HepG2 (cell line): ENCODE measurements around the gene NFATC4. TPM values are rescaled to one million over a fixed set of nuclear protein-coding genes. Genes with fewer than 3 reads are reported as not detected.

Experiments used
- ARNT2 ChIP-seq: sonication (generic); formaldehyde crosslinking; IDR thresholded peaks from 2 replicates; pipeline ENCODE4 v1.8.0; 2022; ENCODE audit warnings: mild to moderate bottlenecking, low read depth, missing genetic modification reagents, moderate library complexity
- BORCS8-MEF2B ChIP-seq: sonication (generic); formaldehyde crosslinking; IDR thresholded peaks from 2 replicates; pipeline ENCODE4 v1.8.0; 2022; ENCODE audit warnings: mild to moderate bottlenecking, missing genetic modification reagents
- FOXA3 ChIP-seq: IDR thresholded peaks from 2 replicates; pipeline ENCODE4 v1.6.1; 2016; ENCODE audit warnings: missing genetic modification reagents, missing compliant biosample characterization
- HMGA1 ChIP-seq: sonication (generic); formaldehyde crosslinking; conservative IDR thresholded peaks from 2 replicates; pipeline ENCODE4 v1.4.0; 2020; ENCODE audit warnings: missing genetic modification reagents
- KMT2B ChIP-seq: IDR thresholded peaks from 2 replicates; pipeline ENCODE4 v1.6.1; 2016; ENCODE audit warnings: missing genetic modification reagents, missing compliant biosample characterization
- MEIS2 ChIP-seq: sonication (generic); formaldehyde crosslinking; IDR thresholded peaks from 2 replicates; pipeline ENCODE4 v1.9.0; 2021; ENCODE audit warnings: mild to moderate bottlenecking, missing genetic modification reagents
- PAX8 ChIP-seq: sonication (generic); formaldehyde crosslinking; IDR thresholded peaks from 2 replicates; pipeline ENCODE4 v1.8.0; 2022; ENCODE audit warnings: mild to moderate bottlenecking, missing genetic modification reagents, borderline replicate concordance
- PCBP1 ChIP-seq: fragments of 200-400 bp; formaldehyde crosslinking; IDR thresholded peaks from 2 replicates; pipeline ENCODE4 v1.6.1; 2017; ENCODE audit warnings: mild to moderate bottlenecking, low read depth, low read length, borderline replicate concordance
- PITX1 ChIP-seq: sonication (generic); formaldehyde crosslinking; IDR thresholded peaks from 2 replicates; pipeline ENCODE4 v1.5.1; 2020; ENCODE audit warnings: mild to moderate bottlenecking, missing genetic modification reagents
- POLR2A ChIP-seq, 2 experiments: IDR thresholded peaks; 2 replicates each; pipeline ENCODE4 v1.6.1; 2011; ENCODE audit warnings: low read depth in 2 of 2, low read length in 2 of 2, mild to moderate bottlenecking in 1 of 2, moderate library complexity in 1 of 2; ENCODE audit not compliant: insufficient read depth in 1 of 2
- RBFOX2 ChIP-seq: fragments of 200-400 bp; formaldehyde crosslinking; IDR thresholded peaks from 2 replicates; pipeline ENCODE4 v1.6.1; 2017; ENCODE audit warnings: low read depth, mild to moderate bottlenecking, low read length
- RXRB ChIP-seq: IDR thresholded peaks from 2 replicates; pipeline ENCODE4 v1.6.1; 2016; ENCODE audit warnings: borderline replicate concordance, missing genetic modification reagents, missing compliant biosample characterization
- SCMH1 ChIP-seq: sonication (generic); formaldehyde crosslinking; IDR thresholded peaks from 2 replicates; pipeline ENCODE4 v1.9.0; 2021; ENCODE audit warnings: missing genetic modification reagents, mild to moderate bottlenecking, borderline replicate concordance
- SRF ChIP-seq: IDR thresholded peaks from 2 replicates; pipeline ENCODE4 v1.6.1; 2011; ENCODE audit warnings: mild to moderate bottlenecking, low read depth, low read length, moderate library complexity
- ZFAT ChIP-seq: sonication (generic); formaldehyde crosslinking; conservative IDR thresholded peaks from 2 replicates; pipeline ENCODE4 v1.8.1; 2023; ENCODE audit warnings: missing genetic modification reagents, inconsistent platforms
- ZNF3 ChIP-seq: IDR thresholded peaks from 2 replicates; pipeline ENCODE4 v1.7.0; 2017; ENCODE audit warnings: inconsistent platforms
- ZNF317 ChIP-seq: sonication (generic); formaldehyde crosslinking; IDR thresholded peaks from 2 replicates; pipeline ENCODE4 v1.5.0; 2020; ENCODE audit warnings: mild to moderate bottlenecking, missing genetic modification reagents
- ZNF510 ChIP-seq: sonication (generic); formaldehyde crosslinking; IDR thresholded peaks from 2 replicates; pipeline ENCODE4 v1.4.0; 2020; ENCODE audit warnings: low read depth, mild to moderate bottlenecking, missing genetic modification reagents
- ZNF720 ChIP-seq: sonication (generic); formaldehyde crosslinking; IDR thresholded peaks from 2 replicates; pipeline ENCODE4 v1.4.0; 2020; ENCODE audit warnings: missing genetic modification reagents
- polyA plus RNA-seq, 8 experiments: library from polyadenylated mRNA; depleted of rRNA in 3 of 8; stranded (reverse) in 7 of 8; unstranded in 1 of 8; fragments of >200 nt; fragmentation: Illumina TruSeq in 4 of 8; extraction: Trizol in 4 of 8; gene quantifications; 2 replicates each; pipeline versions ENCODE4 v1.2.1 to v1.2.3, GENCODE V29; 2011 to 2016; ENCODE audit warnings: low read depth in 4 of 8, missing spikeins in 1 of 8, mixed read lengths in 1 of 8; ENCODE audit not compliant: insufficient read depth in 1 of 8
- total RNA-seq, 5 experiments: library from RNA; depleted of rRNA; stranded (reverse); fragments of >200 nt; fragmentation: Illumina TruSeq; extraction: Trizol; gene quantifications; 2 replicates each; pipeline ENCODE4 v1.2.3, GENCODE V29; 2016; ENCODE audit warnings: low read depth in 1 of 5
- TF ChIP-seq, protein P1 (sequence below): fragments of 450-650 bp; IDR thresholded peaks from 2 replicates; pipeline ENCODE4 v1.6.1; 2017; ENCODE audit warnings: mild to moderate bottlenecking
- TF ChIP-seq, protein P2 (sequence below): sonication (generic); formaldehyde crosslinking; IDR thresholded peaks from 2 replicates; pipeline ENCODE4 v1.4.0; 2020; ENCODE audit warnings: missing genetic modification reagents
- TF ChIP-seq, protein P3 (sequence below): sonication (generic); formaldehyde crosslinking; IDR thresholded peaks from 2 replicates; pipeline ENCODE4 v1.8.1; 2023; ENCODE audit warnings: mild to moderate bottlenecking, missing genetic modification reagents, borderline replicate concordance
- TF ChIP-seq, protein P4 (sequence below): sonication (generic); formaldehyde crosslinking; IDR thresholded peaks from 2 replicates; pipeline ENCODE4 v1.4.0; 2020; ENCODE audit warnings: missing genetic modification reagents
- TF ChIP-seq, protein P5 (sequence below): sonication (generic); IDR thresholded peaks from 2 replicates; pipeline ENCODE4 v1.6.1; 2016; ENCODE audit warnings: low read depth, borderline replicate concordance

The NFATC4 gene
- total and polyA plus RNA-seq, 2 of the 13 experiments (the other 11 are each of a cell fraction or from before 2014, with no cell fraction given): 0.04 to 0.15 TPM

DNA sequence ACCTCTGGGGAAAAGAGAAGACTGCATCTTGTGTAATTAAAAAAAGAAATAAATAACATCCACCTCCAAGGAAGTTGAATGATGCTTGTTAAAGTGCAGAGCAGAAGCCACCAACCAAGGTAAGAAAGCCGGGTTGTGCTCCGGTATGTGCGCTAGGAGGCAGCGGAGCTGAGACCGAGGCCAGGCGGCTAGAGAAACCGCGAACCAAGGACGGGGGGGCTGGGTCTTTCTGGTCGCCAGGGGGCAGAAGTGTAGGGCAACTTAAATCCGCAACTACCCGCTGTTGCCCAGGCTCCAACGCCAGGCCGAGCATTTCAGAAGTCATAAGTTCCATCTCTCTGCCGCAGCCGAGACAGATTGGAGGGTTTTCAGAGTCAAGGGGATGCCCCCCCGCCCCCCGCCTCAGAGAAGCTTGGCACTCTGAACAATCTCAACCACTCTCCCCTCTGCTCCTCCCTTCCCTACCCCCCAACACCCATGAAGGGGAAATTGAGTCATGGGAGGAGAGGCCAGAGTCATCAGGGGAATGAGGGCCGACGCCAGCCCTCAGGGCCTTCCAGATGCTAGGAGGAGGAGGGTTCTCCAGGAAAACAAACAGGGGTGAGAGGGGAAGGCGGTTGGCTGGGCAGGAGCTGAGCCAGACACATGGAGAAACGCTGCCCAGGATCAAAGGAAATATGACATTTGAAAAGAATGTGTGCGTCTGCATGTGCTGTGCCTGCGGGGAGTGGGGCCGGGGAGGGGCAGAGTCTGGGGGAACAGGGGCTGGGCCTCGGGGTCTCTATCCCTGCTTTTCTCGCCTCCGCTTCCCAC is 2.2 kb upstream of the NFATC4 start (continued):
- TF ChIP-seq, protein P1, sequence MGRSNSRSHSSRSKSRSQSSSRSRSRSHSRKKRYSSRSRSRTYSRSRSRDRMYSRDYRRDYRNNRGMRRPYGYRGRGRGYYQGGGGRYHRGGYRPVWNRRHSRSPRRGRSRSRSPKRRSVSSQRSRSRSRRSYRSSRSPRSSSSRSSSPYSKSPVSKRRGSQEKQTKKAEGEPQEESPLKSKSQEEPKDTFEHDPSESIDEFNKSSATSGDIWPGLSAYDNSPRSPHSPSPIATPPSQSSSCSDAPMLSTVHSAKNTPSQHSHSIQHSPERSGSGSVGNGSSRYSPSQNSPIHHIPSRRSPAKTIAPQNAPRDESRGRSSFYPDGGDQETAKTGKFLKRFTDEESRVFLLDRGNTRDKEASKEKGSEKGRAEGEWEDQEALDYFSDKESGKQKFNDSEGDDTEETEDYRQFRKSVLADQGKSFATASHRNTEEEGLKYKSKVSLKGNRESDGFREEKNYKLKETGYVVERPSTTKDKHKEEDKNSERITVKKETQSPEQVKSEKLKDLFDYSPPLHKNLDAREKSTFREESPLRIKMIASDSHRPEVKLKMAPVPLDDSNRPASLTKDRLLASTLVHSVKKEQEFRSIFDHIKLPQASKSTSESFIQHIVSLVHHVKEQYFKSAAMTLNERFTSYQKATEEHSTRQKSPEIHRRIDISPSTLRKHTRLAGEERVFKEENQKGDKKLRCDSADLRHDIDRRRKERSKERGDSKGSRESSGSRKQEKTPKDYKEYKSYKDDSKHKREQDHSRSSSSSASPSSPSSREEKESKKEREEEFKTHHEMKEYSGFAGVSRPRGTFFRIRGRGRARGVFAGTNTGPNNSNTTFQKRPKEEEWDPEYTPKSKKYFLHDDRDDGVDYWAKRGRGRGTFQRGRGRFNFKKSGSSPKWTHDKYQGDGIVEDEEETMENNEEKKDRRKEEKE: no peak
- TF ChIP-seq, protein P2, sequence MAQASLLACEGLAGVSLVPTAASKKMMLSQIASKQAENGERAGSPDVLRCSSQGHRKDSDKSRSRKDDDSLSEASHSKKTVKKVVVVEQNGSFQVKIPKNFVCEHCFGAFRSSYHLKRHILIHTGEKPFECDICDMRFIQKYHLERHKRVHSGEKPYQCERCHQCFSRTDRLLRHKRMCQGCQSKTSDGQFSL (CRISPR knock-in tag): peak; percentile 98
- TF ChIP-seq SCMH1: no peak
- TF ChIP-seq RXRB: peak; percentile 85
- 0 out of 2 replicates have a peak, but pooled peaks have one; percentile 78 for TF ChIP-seq ZNF720 (CRISPR knock-in tag)
- TF ChIP-seq, protein P3, sequence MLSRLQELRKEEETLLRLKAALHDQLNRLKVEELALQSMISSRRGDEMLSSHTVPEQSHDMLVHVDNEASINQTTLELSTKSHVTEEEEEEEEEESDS (CRISPR knock-in tag): no peak; the same call in none of the 2 replicates
- TF ChIP-seq, protein P4, sequence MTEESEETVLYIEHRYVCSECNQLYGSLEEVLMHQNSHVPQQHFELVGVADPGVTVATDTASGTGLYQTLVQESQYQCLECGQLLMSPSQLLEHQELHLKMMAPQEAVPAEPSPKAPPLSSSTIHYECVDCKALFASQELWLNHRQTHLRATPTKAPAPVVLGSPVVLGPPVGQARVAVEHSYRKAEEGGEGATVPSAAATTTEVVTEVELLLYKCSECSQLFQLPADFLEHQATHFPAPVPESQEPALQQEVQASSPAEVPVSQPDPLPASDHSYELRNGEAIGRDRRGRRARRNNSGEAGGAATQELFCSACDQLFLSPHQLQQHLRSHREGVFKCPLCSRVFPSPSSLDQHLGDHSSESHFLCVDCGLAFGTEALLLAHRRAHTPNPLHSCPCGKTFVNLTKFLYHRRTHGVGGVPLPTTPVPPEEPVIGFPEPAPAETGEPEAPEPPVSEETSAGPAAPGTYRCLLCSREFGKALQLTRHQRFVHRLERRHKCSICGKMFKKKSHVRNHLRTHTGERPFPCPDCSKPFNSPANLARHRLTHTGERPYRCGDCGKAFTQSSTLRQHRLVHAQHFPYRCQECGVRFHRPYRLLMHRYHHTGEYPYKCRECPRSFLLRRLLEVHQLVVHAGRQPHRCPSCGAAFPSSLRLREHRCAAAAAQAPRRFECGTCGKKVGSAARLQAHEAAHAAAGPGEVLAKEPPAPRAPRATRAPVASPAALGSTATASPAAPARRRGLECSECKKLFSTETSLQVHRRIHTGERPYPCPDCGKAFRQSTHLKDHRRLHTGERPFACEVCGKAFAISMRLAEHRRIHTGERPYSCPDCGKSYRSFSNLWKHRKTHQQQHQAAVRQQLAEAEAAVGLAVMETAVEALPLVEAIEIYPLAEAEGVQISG (CRISPR knock-in tag): peak; percentile 97
- no peak for TF ChIP-seq RBFOX2
- TF ChIP-seq ZNF3 (CRISPR knock-in tag): no peak
- peak; percentile 96 for TF ChIP-seq PITX1
- no peak for TF ChIP-seq ZNF317 (CRISPR knock-in tag)
- TF ChIP-seq FOXA3: peak; percentile 76
- no peak for TF ChIP-seq POLR2A (IDR thresholded peaks at IDR 0.05; ENCODE audit: insufficient read depth in 1 of 2, low read depth in 2 of 2, low read length in 2 of 2)
- TF ChIP-seq BORCS8-MEF2B: peak; percentile 97
- TF ChIP-seq ZFAT (CRISPR knock-in tag): no peak
- no peak for TF ChIP-seq SRF
- no peak for TF ChIP-seq KMT2B
- TF ChIP-seq ZNF510 (CRISPR knock-in tag): peak; percentile 89
- peak; percentile 90; the same call in 1 of the 2 replicates for TF ChIP-seq PAX8 (CRISPR knock-in tag)
- peak; percentile 38; the same call in 1 of the 2 replicates for TF ChIP-seq MEIS2 (CRISPR knock-in tag)
- TF ChIP-seq ARNT2 (CRISPR knock-in tag): peak; percentile 87
- 0 out of 2 replicates have a peak, but pooled peaks have one; percentile 71 for TF ChIP-seq PCBP1
- TF ChIP-seq HMGA1 (CRISPR knock-in tag): no peak
- TF ChIP-seq, protein P5, sequence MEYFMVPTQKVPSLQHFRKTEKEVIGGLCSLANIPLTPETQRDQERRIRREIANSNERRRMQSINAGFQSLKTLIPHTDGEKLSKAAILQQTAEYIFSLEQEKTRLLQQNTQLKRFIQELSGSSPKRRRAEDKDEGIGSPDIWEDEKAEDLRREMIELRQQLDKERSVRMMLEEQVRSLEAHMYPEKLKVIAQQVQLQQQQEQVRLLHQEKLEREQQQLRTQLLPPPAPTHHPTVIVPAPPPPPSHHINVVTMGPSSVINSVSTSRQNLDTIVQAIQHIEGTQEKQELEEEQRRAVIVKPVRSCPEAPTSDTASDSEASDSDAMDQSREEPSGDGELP: peak; percentile 46; the same call in 1 of the 2 replicates
